ENCODE measurements around the gene C1QL4.

DNA sequence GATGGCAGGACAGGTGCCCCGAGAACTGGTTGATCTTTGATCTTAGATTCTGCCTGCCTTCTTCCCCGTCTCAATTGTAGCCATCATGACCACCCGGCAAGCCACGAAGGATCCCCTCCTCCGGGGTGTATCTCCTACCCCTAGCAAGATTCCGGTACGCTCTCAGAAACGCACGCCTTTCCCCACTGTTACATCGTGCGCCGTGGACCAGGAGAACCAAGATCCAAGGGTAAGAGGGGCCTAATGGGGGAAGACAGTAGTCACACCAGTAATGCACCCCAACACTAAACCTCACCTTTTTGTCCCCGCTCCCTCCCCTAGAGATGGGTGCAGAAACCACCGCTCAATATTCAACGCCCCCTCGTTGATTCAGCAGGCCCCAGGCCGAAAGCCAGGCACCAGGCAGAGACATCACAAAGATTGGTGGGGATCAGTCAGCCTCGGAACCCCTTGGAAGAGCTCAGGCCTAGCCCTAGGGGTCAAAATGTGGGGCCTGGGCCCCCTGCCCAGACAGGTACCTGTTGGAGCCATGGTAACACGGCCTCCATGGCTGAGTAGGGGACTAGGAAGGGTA is 13.4 kb downstream of the C1QL4 start:
- TF ChIP-seq POLR2A (IDR thresholded peaks at IDR 0.05; ENCODE audit: low read length), result no peak
- no peak for TF ChIP-seq GATA1 (IDR thresholded peaks at IDR 0.05; ENCODE audit: low read depth, low read length)

All from erythroblast (primary cell).